Posterior vena cava (tissue), 2 donors: ENCODE measurements around the gene YLPM1. TPM values are rescaled to one million over a fixed set of nuclear protein-coding genes. Genes with fewer than 3 reads are reported as not detected.

Experiments
- DNase-seq: peaks from one replicate; pipeline ENCODE4 v3.0.0-alpha.2; 2020; ENCODE audit warnings: low spot score
- intact Hi-C, 2 donors: fragments of 100-400 bp; cut with DNase I; formaldehyde crosslinking; loops; one replicate each; pipeline versions ENCODE4 v1.14.1 to v1.14.2; 2022 to 2023
- total RNA-seq, 2 donors: library from RNA; stranded (reverse); fragmentation: NEBNext Ultra II Directional; extraction: Animal tissue kit (Norgen Biotek cat#: 25700); gene quantifications; one replicate each; pipeline ENCODE4 v1.2.1, GENCODE V29; 2021
- donor health status: DM: yes; HTN: yes; CAD: no.
- donor health status: DM: yes; HTN: yes; CAD: no.

Gene YLPM1
- total RNA-seq, 2 donors from 2014 or later, result 46.8 to 52.4 TPM

GRCh38 chr14:74861734-74862090, 98.6 kb downstream of the YLPM1 start:
- DNase-seq, result no peak
- intact Hi-C loops, result loop anchor here in 1 of 2 donors (5.0 kb wide), 1 partner anchor 46 kb away; no protein-coding TSS in a partner anchor

DNA sequence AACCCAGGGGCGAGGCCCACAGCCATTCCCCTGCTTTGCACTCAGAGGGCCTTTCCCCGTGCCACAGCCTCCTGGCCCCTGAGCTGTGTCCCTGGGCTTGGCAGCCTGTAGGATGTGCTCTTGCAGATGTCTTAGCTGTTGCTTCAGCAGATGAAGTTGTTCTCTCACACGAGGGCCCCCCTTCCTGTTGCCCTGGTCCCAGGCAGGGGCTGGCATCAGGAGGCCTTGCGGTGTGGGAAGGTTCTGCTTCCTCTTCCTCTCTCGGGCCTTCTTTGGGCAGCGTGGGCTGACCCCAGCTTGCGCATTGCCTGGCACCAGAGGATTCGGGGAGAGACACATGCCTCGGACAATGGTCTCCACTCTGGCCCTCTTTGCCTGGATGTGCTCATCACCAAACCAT, 100.2 kb downstream of the YLPM1 start:
- DNase-seq, result peak; percentile 81
- intact Hi-C loops, result loop anchor here in 1 of 2 donors (5.0 kb wide), 1 partner anchor 44 kb away; no protein-coding TSS in a partner anchor

DNA sequence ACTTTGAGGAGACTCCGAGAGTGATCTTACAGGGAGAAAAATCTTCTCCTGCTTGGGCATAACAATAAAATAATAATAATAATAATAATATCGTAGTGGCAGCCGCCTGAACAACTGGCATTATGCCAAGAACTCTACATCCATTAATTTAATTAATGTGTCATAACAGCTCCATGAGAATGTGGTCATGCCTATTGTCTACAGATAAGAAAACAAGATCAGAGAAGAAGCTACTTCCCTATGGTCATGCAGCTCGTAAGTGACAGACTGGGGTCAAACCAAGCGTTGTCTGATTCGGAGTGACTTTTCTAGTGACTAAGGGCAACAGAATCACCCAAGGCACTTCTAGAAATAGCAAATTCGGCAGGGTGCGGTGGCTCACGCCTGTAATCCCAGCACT, 101.1 kb downstream of the YLPM1 start:
- intact Hi-C loops, result loop anchor here in 1 of 2 donors (5.0 kb wide), 1 partner anchor 43 kb away; no protein-coding TSS in a partner anchor
- DNase-seq, result no peak

GRCh38 chr14:74865156-74865555, 102.0 kb downstream of the YLPM1 start:
- DNase-seq, result no peak
- intact Hi-C loops, result no loop called here

DNA sequence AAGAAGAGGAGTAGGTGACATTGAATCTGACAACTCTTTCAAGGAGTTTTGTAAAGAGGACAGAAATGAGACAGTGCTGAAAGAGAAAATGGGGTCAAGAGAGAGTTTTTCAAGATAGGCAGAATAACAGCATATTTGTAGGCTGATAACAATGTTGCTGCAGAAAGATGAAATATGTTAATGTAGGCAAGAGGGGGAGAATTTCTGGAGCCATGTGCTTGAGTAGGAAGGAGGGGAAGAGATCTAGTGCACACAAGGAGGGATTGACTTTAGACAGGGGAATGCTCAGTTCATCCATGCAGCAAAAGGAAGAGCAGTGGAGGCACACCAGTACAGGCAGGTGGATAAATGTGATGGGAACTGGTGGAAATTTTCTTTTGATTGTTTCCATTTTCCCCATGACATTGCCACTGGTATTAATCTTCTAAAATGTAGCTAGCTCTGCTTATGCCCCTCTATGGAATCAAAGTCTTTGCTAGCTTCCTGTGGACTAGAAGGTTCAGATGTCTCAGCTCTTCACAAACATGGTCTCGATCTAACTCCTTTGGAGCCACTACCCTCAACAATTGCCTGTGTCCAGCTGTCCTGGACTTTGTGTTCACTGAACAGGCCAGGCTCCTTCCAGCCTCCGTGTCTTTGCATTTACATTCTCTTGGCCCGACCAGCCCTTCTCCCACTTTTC, 103.7 kb downstream of the YLPM1 start:
- no peak for DNase-seq
- intact Hi-C loops, result no loop called here

- DNase-seq, result no peak
- intact Hi-C loops, result no loop called here
These were observed 104.6 kb downstream of the YLPM1 start for GRCh38 chr14:74867673-74868072.

DNA sequence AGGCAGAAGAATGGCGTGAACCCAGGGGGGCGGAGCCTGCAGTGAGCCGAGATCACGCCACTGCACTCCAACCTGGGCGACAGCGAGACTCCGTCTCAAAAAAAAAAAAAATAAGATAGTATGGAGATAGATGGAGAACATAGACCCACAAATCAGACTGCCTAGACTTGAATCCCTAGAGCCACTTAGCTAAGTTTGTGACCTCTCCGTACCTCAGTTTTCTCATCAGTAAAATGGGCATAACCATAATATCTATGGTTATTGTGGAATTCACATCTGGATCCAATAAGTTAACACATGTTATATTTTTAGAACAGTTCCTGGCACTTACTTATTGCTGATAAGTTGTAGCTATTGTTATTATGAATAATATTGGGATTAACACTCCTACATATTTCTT, 105.6 kb downstream of the YLPM1 start:
- intact Hi-C loops, result no loop called here
- DNase-seq, result no peak

DNA sequence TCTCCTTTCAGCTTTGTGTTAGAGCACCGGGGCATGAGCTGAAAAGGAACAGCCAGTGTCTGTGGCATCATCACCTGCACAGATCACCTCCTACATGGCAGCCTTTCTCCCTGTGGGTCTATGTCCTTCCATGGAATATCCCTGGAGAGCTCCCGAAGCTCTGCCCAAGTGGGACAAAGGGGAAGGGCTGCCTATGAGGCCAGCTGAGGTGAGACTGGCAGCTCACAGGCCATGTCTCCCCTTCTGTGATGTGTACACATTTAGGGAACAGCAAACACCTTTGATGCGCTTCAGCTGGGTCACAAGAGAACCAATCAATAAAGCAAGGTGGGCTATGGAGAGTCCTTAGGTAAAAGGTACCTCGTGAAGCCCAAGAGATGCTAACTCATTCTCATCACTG, 108.7 kb downstream of the YLPM1 start:
- DNase-seq, result no peak
- intact Hi-C loops, result no loop called here

- intact Hi-C loops, result no loop called here
- DNase-seq, result no peak
These were observed 112.1 kb downstream of the YLPM1 start for GRCh38 chr14:74875204-74875603.

DNA sequence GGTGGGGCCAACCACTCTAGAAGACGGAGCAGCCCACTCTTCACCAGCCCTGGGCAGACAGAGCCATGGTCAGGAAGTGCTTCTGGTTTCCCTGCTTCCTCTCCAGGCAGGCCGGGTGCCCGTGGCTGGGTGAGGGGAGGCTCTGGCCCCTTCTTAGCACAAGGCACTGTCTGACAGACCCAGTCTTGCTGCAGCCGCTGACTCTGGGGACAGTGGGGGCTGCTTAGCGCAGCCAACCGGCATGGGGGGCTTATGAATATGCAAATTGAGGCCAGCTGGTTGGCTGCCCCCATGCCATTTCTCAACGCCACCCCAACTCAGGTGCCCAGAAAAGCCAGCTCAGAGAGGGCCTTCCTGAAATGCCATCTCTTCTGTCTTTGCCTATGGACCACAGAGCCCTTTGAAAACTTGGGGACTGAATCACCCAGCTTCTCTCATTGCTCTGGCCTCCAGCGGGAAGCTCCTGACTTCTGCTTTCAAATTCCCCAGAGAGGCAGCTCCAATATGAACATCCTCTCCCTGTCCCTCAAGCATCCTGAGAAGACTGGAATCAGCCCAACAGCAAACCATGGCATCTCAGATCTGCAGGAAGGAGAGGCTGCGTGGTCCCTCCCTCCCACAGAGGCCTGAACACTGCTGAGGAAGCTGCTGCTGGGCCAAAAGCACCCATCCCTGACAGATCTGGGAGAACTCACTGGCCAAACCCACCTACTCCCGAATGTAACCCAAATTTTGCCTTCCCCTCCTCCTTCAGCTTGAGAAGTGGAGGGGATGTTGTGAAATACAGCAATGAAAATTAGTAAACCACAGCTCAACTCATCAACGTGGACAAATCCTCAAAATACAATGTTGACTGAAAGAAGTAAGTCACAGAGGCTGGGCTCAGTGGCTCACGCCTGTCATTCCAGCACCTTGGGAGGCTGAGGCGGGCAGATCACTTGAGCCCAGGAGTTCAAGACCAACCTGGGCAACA, 113.1 kb downstream of the YLPM1 start, which contains the start of gene PROX2:
Gene PROX2 (minus strand): TSS at position 205 of the 973 bp plus-strand sequence. CDS start 12,311 bp downstream, outside the sequence.
- intact Hi-C loops, result no loop called here
- DNase-seq, result no peak

GRCh38 chr14:74879427-74880182, 116.5 kb downstream of the YLPM1 start:
- intact Hi-C loops, result no loop called here
- DNase-seq, result no peak

GRCh38 chr14:74881431-74882102, 118.5 kb downstream of the YLPM1 start, which contains the start of gene DLST:
TSS of gene DLST (plus strand) at chr14:74881916. CDS start at chr14:74881954, 38 bp downstream.
- intact Hi-C loops, result no loop called here
- peak; percentile 96 for DNase-seq

GRCh38 chr14:74882103-74882920, 119.2 kb downstream of the YLPM1 start:
- DNase-seq, result peak; percentile 88
- intact Hi-C loops, result no loop called here

Other genes with a start within 250 kb of the YLPM1 start
- 100 to 1,000 TPM; 141 to 168 TPM for gene LTBP2, start 151.1 kb upstream of the YLPM1 start, total RNA-seq
- gene AREL1, start 50.2 kb upstream of the YLPM1 start, total RNA-seq, result 10 to 100 TPM; 22.1 to 25.7 TPM
- gene FCF1, start 50.2 kb upstream of the YLPM1 start, total RNA-seq, result 10 to 100 TPM; 41.2 to 42.4 TPM
- not detected for gene PROX2, start 112.8 kb downstream of the YLPM1 start, total RNA-seq
- 10 to 100 TPM; 70.4 to 85.0 TPM for gene DLST, start 118.6 kb downstream of the YLPM1 start, total RNA-seq
- gene RPS6KL1, start 159.9 kb downstream of the YLPM1 start, total RNA-seq, result 10 to 100 TPM in 1 of 2 donors, 1 to 10 TPM in 1; 9.6 to 17.0 TPM
- gene PGF, start 192.3 kb downstream of the YLPM1 start, total RNA-seq, result 10 to 100 TPM in 1 of 2 donors, 1 to 10 TPM in 1; 7.7 to 11.2 TPM
- 10 to 100 TPM; 22.3 to 29.5 TPM for gene EIF2B2, start 239.6 kb downstream of the YLPM1 start, total RNA-seq